H9 (cell line): Measurements from ENCODE around the gene CDCP2. TPM values are rescaled to one million over a fixed set of nuclear protein-coding genes. Genes with fewer than 3 reads are reported as not detected.

Experiments used
- DNase-seq: peaks from one replicate; pipeline ENCODE4 v3.0.0-alpha.2; 2017
- H2AFZ ChIP-seq: one replicate; pipeline ENCODE4 v1.6.1; 2013; ENCODE audit warnings: mild to moderate bottlenecking, low read length, control low read depth, moderate library complexity
- H2AK5ac ChIP-seq: 2 replicates; pipeline ENCODE4 v1.6.1; 2013; ENCODE audit warnings: low read length, control low read depth, mixed read lengths; ENCODE audit not compliant: insufficient read length
- H2BK120ac ChIP-seq: one replicate; pipeline ENCODE4 v1.6.1; 2013; ENCODE audit warnings: low read depth, mild to moderate bottlenecking, low read length, control low read depth, inconsistent platforms; ENCODE audit not compliant: poor library complexity, severe bottlenecking
- H2BK12ac ChIP-seq: 2 replicates; pipeline ENCODE4 v1.6.1; 2013; ENCODE audit warnings: low read length, control low read depth, mixed read lengths, low read depth; ENCODE audit not compliant: insufficient read length
- H2BK15ac ChIP-seq: 2 replicates; pipeline ENCODE4 v1.6.1; 2013; ENCODE audit warnings: low read depth, low read length, control low read depth
- H2BK20ac ChIP-seq: one replicate; pipeline ENCODE4 v1.6.1; 2013; ENCODE audit warnings: low read depth, mild to moderate bottlenecking, low read length, control low read depth, inconsistent platforms; ENCODE audit not compliant: poor library complexity, severe bottlenecking
- H2BK5ac ChIP-seq: 2 replicates; pipeline ENCODE4 v1.6.1; 2013; ENCODE audit warnings: low read length, control low read depth, mixed read lengths; ENCODE audit not compliant: insufficient read length
- H3K14ac ChIP-seq: 2 replicates; pipeline ENCODE4 v1.6.1; 2013; ENCODE audit warnings: low read length, control low read depth; ENCODE audit not compliant: insufficient read depth
- H3K18ac ChIP-seq: 2 replicates; pipeline ENCODE4 v1.6.1; 2013; ENCODE audit warnings: low read depth, mild to moderate bottlenecking, mixed read lengths, low read length, control low read depth; ENCODE audit not compliant: insufficient read length
- H3K23ac ChIP-seq: 2 replicates; pipeline ENCODE4 v1.6.1; 2013; ENCODE audit warnings: low read length, control low read depth, mixed read lengths, low read depth; ENCODE audit not compliant: insufficient read length
- H3K23me2 ChIP-seq: 2 replicates; pipeline ENCODE4 v1.6.1; 2013; ENCODE audit warnings: low read depth, mild to moderate bottlenecking, mixed read lengths, low read length, control low read depth; ENCODE audit not compliant: insufficient read length, poor library complexity, severe bottlenecking
- H3K27ac ChIP-seq: 2 replicates; pipeline ENCODE4 v1.5.1; 2013; ENCODE audit warnings: low read length, control low read depth, mixed read lengths, low read depth; ENCODE audit not compliant: insufficient read length
- H3K27me3 ChIP-seq: 2 replicates; pipeline ENCODE4 v1.6.1; 2013; ENCODE audit warnings: low read length, control low read depth, inconsistent platforms; ENCODE audit not compliant: insufficient read depth
- H3K4ac ChIP-seq: 2 replicates; pipeline ENCODE4 v1.6.1; 2013; ENCODE audit warnings: low read depth, mild to moderate bottlenecking, control low read depth, inconsistent platforms, low read length, moderate library complexity
- H3K4me1 ChIP-seq: 2 replicates; pipeline ENCODE4 v1.6.1; 2013; ENCODE audit warnings: low read length, control low read depth, inconsistent platforms; ENCODE audit not compliant: insufficient read depth
- H3K4me2 ChIP-seq: 2 replicates; pipeline ENCODE4 v1.6.1; 2013; ENCODE audit warnings: low read length, control low read depth, mixed read lengths; ENCODE audit not compliant: insufficient read length, insufficient read depth
- H3K56ac ChIP-seq: 2 replicates; pipeline ENCODE4 v1.6.1; 2013; ENCODE audit warnings: low read depth, mild to moderate bottlenecking, mixed read lengths, low read length, control low read depth; ENCODE audit not compliant: insufficient read length
- H3K79me1 ChIP-seq: 2 replicates; pipeline ENCODE4 v1.6.1; 2013; ENCODE audit warnings: low read depth, mild to moderate bottlenecking, moderate library complexity, low read length, control low read depth, inconsistent platforms; ENCODE audit not compliant: insufficient read depth, poor library complexity, severe bottlenecking
- H3K79me2 ChIP-seq: 2 replicates; pipeline ENCODE4 v1.6.1; 2013; ENCODE audit warnings: low read length, control low read depth, inconsistent platforms; ENCODE audit not compliant: insufficient read depth
- H3K9ac ChIP-seq: 2 replicates; pipeline ENCODE4 v1.6.1; 2013; ENCODE audit warnings: low read length, control low read depth, mixed read lengths; ENCODE audit not compliant: insufficient read length; ENCODE audit errors: extremely low read depth
- H3K9me3 ChIP-seq: one replicate; pipeline ENCODE4 v1.6.1; 2013; ENCODE audit warnings: low read depth, low read length, inconsistent platforms; ENCODE audit not compliant: control insufficient read depth
- H3T11ph ChIP-seq: one replicate; pipeline ENCODE4 v1.6.1; 2013; ENCODE audit warnings: mild to moderate bottlenecking, low read length, control low read depth, inconsistent platforms
- H4K20me1 ChIP-seq: one replicate; pipeline ENCODE4 v1.6.1; 2013; ENCODE audit not compliant: control insufficient read depth, insufficient read length, insufficient read depth
- H4K5ac ChIP-seq: 2 replicates; pipeline ENCODE4 v1.6.1; 2013; ENCODE audit warnings: low read depth, mild to moderate bottlenecking, mixed read lengths, low read length, control low read depth; ENCODE audit not compliant: insufficient read length
- H4K8ac ChIP-seq: replicated peaks from 2 replicates; pipeline ENCODE4 v1.6.1; 2013; ENCODE audit warnings: low read length, control low read depth, mixed read lengths, low read depth; ENCODE audit not compliant: insufficient read length
- H4K91ac ChIP-seq: 2 replicates; pipeline ENCODE4 v1.6.1; 2013; ENCODE audit warnings: low read depth, mild to moderate bottlenecking, moderate library complexity, mixed read lengths, low read length, control low read depth; ENCODE audit not compliant: insufficient read length
- H3K27ac Mint-ChIP-seq, 3 experiments: 2 replicates in 2 of 3; 3 replicates in 1 of 3; pipeline ENCODE4 v1.8.0; 2020 to 2021; ENCODE audit warnings: mixed read lengths in 3 of 3, mild to moderate bottlenecking in 1 of 3, moderate library complexity in 1 of 3
- H3K27me3 Mint-ChIP-seq: 2 replicates; pipeline ENCODE4 v1.8.0; 2021; ENCODE audit warnings: low read depth, mild to moderate bottlenecking, moderate library complexity, mixed read lengths
- H3K36me3 Mint-ChIP-seq, 3 experiments: 2 replicates in 2 of 3; 3 replicates in 1 of 3; pipeline ENCODE4 v1.8.0; 2020 to 2021; ENCODE audit warnings: low read depth in 3 of 3, mixed read lengths in 3 of 3; ENCODE audit not compliant: insufficient read depth in 1 of 3
- H3K4me1 Mint-ChIP-seq, 2 experiments: 2 replicates each; pipeline ENCODE4 v1.8.0; 2020; ENCODE audit warnings: mixed read lengths in 2 of 2
- H3K4me3 Mint-ChIP-seq, 2 experiments: 2 replicates in 1 of 2; 3 replicates in 1 of 2; pipeline ENCODE4 v1.8.0; 2020 to 2021; ENCODE audit warnings: mild to moderate bottlenecking in 2 of 2, mixed read lengths in 2 of 2, moderate library complexity in 1 of 2
- H3K9me3 Mint-ChIP-seq, 2 experiments: 2 replicates in 1 of 2; 3 replicates in 1 of 2; pipeline ENCODE4 v1.8.0; 2020; ENCODE audit warnings: mild to moderate bottlenecking in 2 of 2, mixed read lengths in 2 of 2, moderate library complexity in 1 of 2
- CTCF ChIP-seq: fragments of 200-600 bp; sonication (generic); conservative IDR thresholded peaks from 3 replicates; pipeline ENCODE4 v1.8.0; 2021; ENCODE audit warnings: antibody characterized with exemption, mild to moderate bottlenecking
- WGBS: extraction: QIAGEN DNeasy Blood & Tissue Kit; methylation state at CpG from one replicate; pipeline ENCODE4 v1.1.7; 2013; ENCODE audit warnings: missing lambda C conversion rate, low lambda C conversion rate, mixed read lengths; ENCODE audit not compliant: insufficient read length; ENCODE audit errors: extremely low coverage; 5-methylcytosine and 5-hydroxymethylcytosine counted together
- total RNA-seq: library from RNA; stranded (reverse); gene quantifications from 2 replicates; pipeline ENCODE4 v1.2.1, GENCODE V29; 2021

The CDCP2 gene
- total RNA-seq, 1 experiment from 2014 or later, result not detected

- Mint-ChIP-seq H3K4me1 (peaks cover 0 to 8% of the 10 kb centered on the region in 2 experiments; a peak in 2 of 4 replicates), H3K27me3 (peaks cover 8% of the 10 kb centered on the region), H3K4me3 (no peak overlapping the region), H3K9me3 (no peaks in the 10 kb centered on the region), H3K36me3 (no peaks in the 10 kb centered on the region), H3K27ac (no peak overlapping the region)
- Histone ChIP-seq H3K79me2 (no peaks in the 10 kb centered on the region), H3K4me2 (no peak overlapping the region), H4K91ac (no peak overlapping the region), H2BK120ac (no peak overlapping the region), H3K56ac (no peak overlapping the region), H3K9me3 (no peaks in the 10 kb centered on the region), H2BK15ac (no peak overlapping the region), H2BK5ac (no peak overlapping the region), H3K79me1 (no peaks in the 10 kb centered on the region), H3T11ph (no peak overlapping the region), H3K4me1 (no peaks in the 10 kb centered on the region), H3K23ac (no peak overlapping the region), H3K9ac (no peak overlapping the region), H4K5ac (no peak overlapping the region), H3K23me2 (no peaks in the 10 kb centered on the region), H2BK12ac (no peak overlapping the region), H3K27me3 (no peaks in the 10 kb centered on the region), H3K18ac (no peak overlapping the region), H2AFZ (no peak overlapping the region), H4K8ac (no peak overlapping the region), H2BK20ac (no peak overlapping the region), H3K14ac (no peak overlapping the region), H2AK5ac (no peak overlapping the region), H3K27ac (no peak overlapping the region), H4K20me1 (no peaks in the 10 kb centered on the region), H3K4ac (no peak overlapping the region)
- DNase-seq, result peak; percentile 27
- no CpG with 5 or more reads among the region's 15 CpGs for WGBS
- no peak for TF ChIP-seq CTCF
These were observed 12.3 kb upstream of the CDCP2 start for GRCh38 chr1:54165146-54165545.
